22Rv1 (cell line): ENCODE measurements around the gene COL13A1.

Experiments
- ZFX ChIP-seq: fragments of 450-650 bp; IDR thresholded peaks from 2 replicates; pipeline ENCODE4 v1.6.1; 2017; ENCODE audit warnings: antibody characterized with exemption, borderline replicate concordance
- TF ChIP-seq, protein P1 (sequence below): fragments of 450-650 bp; IDR thresholded peaks from 2 replicates; pipeline ENCODE4 v1.5.1; 2017; ENCODE audit warnings: mild to moderate bottlenecking

DNA sequence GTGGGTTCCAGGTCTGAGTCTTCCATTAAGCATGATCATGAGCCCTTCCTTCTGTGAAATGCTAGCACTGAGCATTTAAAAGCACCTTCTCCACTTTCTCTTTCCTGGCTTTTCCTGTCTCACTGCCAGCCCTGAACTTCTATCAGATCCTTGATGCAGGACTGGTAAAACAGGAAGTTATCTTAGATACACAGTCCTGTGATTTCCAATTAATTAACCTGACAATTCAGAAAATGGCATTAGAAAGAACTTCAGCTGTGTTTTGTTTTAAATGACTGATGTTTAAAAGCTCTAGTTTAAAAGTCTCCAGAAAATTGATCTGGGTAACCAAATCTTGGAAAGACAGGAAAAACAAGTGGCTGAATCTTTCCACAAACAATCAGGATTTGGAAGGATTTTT lies 172.0 kb downstream of the COL13A1 start:
- TF ChIP-seq, protein P1, sequence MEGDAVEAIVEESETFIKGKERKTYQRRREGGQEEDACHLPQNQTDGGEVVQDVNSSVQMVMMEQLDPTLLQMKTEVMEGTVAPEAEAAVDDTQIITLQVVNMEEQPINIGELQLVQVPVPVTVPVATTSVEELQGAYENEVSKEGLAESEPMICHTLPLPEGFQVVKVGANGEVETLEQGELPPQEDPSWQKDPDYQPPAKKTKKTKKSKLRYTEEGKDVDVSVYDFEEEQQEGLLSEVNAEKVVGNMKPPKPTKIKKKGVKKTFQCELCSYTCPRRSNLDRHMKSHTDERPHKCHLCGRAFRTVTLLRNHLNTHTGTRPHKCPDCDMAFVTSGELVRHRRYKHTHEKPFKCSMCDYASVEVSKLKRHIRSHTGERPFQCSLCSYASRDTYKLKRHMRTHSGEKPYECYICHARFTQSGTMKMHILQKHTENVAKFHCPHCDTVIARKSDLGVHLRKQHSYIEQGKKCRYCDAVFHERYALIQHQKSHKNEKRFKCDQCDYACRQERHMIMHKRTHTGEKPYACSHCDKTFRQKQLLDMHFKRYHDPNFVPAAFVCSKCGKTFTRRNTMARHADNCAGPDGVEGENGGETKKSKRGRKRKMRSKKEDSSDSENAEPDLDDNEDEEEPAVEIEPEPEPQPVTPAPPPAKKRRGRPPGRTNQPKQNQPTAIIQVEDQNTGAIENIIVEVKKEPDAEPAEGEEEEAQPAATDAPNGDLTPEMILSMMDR, result no peak
- TF ChIP-seq ZFX, result no peak
